SK-N-SH treated with all-trans-retinoic acid at 6 μM for 48 hours (cell line): ENCODE results near the gene NOL8.

ENCODE experiments used
- ATAC-seq: fragments of 200-7000 bp; cut with Tn5 transposase; 3 replicates; pipeline ENCODE4 v1.9.1; 2020; ENCODE audit warnings: mild to moderate bottlenecking, moderate library complexity
- ARNTL ChIP-seq: fragments of 450-650 bp; formaldehyde crosslinking; IDR thresholded peaks from 2 replicates; pipeline ENCODE4 v1.5.0; 2020; ENCODE audit warnings: low read depth, mild to moderate bottlenecking, moderate library complexity, borderline replicate concordance
- CSDC2 ChIP-seq: fragments of 250-450 bp; sonication (Bioruptor Pico); IDR thresholded peaks from 2 replicates; pipeline ENCODE4 v1.5.0; 2020; ENCODE audit warnings: mild to moderate bottlenecking, moderate library complexity
- ESRRG ChIP-seq: fragments of 250-450 bp; sonication (Bioruptor Pico); IDR thresholded peaks from 2 replicates; pipeline ENCODE4 v1.6.1; 2021; ENCODE audit warnings: mild to moderate bottlenecking
- GLIS3 ChIP-seq: fragments of 250-450 bp; sonication (Bioruptor Pico); IDR thresholded peaks from 2 replicates; pipeline ENCODE4 v1.5.0; 2020; ENCODE audit warnings: mild to moderate bottlenecking, moderate library complexity
- ISL1 ChIP-seq: fragments of 250-450 bp; sonication (Bioruptor Pico); IDR thresholded peaks from 2 replicates; pipeline ENCODE4 v2.1.2; 2022; ENCODE audit warnings: mild to moderate bottlenecking, moderate library complexity
- OSR1 ChIP-seq: fragments of 250-450 bp; sonication (Bioruptor Pico); IDR thresholded peaks from 2 replicates; pipeline ENCODE4 v1.8.0; 2022; ENCODE audit warnings: moderate library complexity, mild to moderate bottlenecking, inconsistent platforms
- RARB ChIP-seq: fragments of 250-450 bp; sonication (Bioruptor Pico); IDR thresholded peaks from 2 replicates; pipeline ENCODE4 v1.8.0; 2021; ENCODE audit warnings: mild to moderate bottlenecking, moderate library complexity
- TCF4 ChIP-seq: fragments of 250-450 bp; sonication (Bioruptor Pico); IDR thresholded peaks from 2 replicates; pipeline ENCODE4 v1.8.0; 2021; ENCODE audit warnings: mild to moderate bottlenecking, moderate library complexity, borderline replicate concordance
- ZC3H10 ChIP-seq: fragments of 250-450 bp; sonication (Bioruptor Pico); IDR thresholded peaks from 2 replicates; pipeline ENCODE4 v1.5.1; 2021; ENCODE audit warnings: mild to moderate bottlenecking, moderate library complexity
- ZFP3 ChIP-seq: fragments of 250-450 bp; sonication (Bioruptor Pico); IDR thresholded peaks from 2 replicates; pipeline ENCODE4 v1.5.0; 2020; ENCODE audit warnings: mild to moderate bottlenecking, moderate library complexity
- ZFP30 ChIP-seq: fragments of 450-650 bp; formaldehyde crosslinking; IDR thresholded peaks from 2 replicates; pipeline ENCODE4 v1.5.0; 2022; ENCODE audit warnings: mild to moderate bottlenecking, moderate library complexity
- ZNF565 ChIP-seq: fragments of 450-650 bp; formaldehyde crosslinking; conservative IDR thresholded peaks from 2 replicates; pipeline ENCODE4 v1.5.0; 2020; ENCODE audit warnings: low read depth, mild to moderate bottlenecking, moderate library complexity
- ZNF70 ChIP-seq: fragments of 450-650 bp; formaldehyde crosslinking; IDR thresholded peaks from 2 replicates; pipeline ENCODE4 v1.5.0; 2020; ENCODE audit warnings: mild to moderate bottlenecking, moderate library complexity
- ZNF8 ChIP-seq: fragments of 450-650 bp; formaldehyde crosslinking; IDR thresholded peaks from 2 replicates; pipeline ENCODE4 v1.5.0; 2020; ENCODE audit warnings: mild to moderate bottlenecking, moderate library complexity
- TF ChIP-seq, protein P1 (sequence below): fragments of 250-450 bp; sonication (Bioruptor Pico); IDR thresholded peaks from 2 replicates; pipeline ENCODE4 v1.5.1; 2021; ENCODE audit warnings: mild to moderate bottlenecking, moderate library complexity
- TF ChIP-seq, protein P2 (sequence below): fragments of 250-450 bp; sonication (Bioruptor Pico); IDR thresholded peaks from 2 replicates; pipeline ENCODE4 v1.5.0; 2020; ENCODE audit warnings: mild to moderate bottlenecking, moderate library complexity
- TF ChIP-seq, protein P3 (sequence below): fragments of 250-450 bp; sonication (Bioruptor Pico); IDR thresholded peaks from 2 replicates; pipeline ENCODE4 v1.8.0; 2020; ENCODE audit warnings: mild to moderate bottlenecking, moderate library complexity, borderline replicate concordance
- TF ChIP-seq, protein P4 (sequence below): fragments of 250-450 bp; sonication (Bioruptor Pico); IDR thresholded peaks from 2 replicates; pipeline ENCODE4 v1.8.0; 2021; ENCODE audit warnings: low read depth, mild to moderate bottlenecking, moderate library complexity, borderline replicate concordance
- TF ChIP-seq, protein P5 (sequence below): fragments of 250-450 bp; sonication (Bioruptor Pico); IDR thresholded peaks from 2 replicates; pipeline ENCODE4 v1.5.1; 2020; ENCODE audit warnings: low read depth, mild to moderate bottlenecking, moderate library complexity

The NOL8 gene

DNA sequence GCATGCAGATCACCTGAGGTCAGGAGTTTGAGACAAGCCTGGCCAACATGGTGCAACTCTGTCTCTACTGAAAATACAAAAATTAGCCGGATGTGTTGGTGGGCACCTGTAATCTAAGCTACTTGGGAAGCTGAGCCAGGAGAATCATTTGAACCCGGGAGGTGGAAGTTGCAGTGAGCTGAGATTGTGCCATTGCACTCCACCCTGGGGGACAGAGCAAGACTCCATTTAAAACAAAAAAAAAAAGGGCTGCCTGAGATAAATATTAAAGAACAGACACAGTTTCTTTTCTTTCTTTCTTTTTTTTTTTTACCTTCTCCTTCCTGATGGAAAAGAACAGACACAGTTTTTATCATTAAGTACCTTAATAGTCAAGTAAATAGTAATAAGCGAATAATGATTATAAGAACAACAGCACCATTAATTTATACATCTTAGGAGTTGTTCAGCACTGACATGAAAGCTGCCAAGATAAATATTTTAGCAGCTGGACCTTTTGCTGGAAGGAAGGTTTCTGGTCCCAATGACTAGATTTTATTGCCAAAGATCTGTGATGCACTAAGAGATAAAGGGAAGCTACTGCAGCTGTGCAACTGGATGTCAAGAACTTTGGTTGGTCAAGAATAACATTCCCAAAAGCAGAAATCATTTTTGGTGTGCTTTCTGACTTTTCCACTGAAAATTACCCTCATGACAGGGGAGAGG is 7.6 kb upstream of the NOL8 start:
- no peak for ATAC-seq
- TF ChIP-seq ISL1 (CRISPR knock-in tag) = no peak
- no peak for TF ChIP-seq OSR1 (CRISPR knock-in tag)
- TF ChIP-seq, protein P1, sequence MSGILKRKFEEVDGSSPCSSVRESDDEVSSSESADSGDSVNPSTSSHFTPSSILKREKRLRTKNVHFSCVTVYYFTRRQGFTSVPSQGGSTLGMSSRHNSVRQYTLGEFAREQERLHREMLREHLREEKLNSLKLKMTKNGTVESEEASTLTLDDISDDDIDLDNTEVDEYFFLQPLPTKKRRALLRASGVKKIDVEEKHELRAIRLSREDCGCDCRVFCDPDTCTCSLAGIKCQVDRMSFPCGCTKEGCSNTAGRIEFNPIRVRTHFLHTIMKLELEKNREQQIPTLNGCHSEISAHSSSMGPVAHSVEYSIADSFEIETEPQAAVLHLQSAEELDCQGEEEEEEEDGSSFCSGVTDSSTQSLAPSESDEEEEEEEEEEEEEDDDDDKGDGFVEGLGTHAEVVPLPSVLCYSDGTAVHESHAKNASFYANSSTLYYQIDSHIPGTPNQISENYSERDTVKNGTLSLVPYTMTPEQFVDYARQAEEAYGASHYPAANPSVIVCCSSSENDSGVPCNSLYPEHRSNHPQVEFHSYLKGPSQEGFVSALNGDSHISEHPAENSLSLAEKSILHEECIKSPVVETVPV = no peak
- TF ChIP-seq ZFP30 (CRISPR knock-in tag) = no peak
- TF ChIP-seq GLIS3 (CRISPR knock-in tag) = no peak
- no peak for TF ChIP-seq ARNTL
- TF ChIP-seq ZNF70 (CRISPR knock-in tag) = no peak
- TF ChIP-seq, protein P2, sequence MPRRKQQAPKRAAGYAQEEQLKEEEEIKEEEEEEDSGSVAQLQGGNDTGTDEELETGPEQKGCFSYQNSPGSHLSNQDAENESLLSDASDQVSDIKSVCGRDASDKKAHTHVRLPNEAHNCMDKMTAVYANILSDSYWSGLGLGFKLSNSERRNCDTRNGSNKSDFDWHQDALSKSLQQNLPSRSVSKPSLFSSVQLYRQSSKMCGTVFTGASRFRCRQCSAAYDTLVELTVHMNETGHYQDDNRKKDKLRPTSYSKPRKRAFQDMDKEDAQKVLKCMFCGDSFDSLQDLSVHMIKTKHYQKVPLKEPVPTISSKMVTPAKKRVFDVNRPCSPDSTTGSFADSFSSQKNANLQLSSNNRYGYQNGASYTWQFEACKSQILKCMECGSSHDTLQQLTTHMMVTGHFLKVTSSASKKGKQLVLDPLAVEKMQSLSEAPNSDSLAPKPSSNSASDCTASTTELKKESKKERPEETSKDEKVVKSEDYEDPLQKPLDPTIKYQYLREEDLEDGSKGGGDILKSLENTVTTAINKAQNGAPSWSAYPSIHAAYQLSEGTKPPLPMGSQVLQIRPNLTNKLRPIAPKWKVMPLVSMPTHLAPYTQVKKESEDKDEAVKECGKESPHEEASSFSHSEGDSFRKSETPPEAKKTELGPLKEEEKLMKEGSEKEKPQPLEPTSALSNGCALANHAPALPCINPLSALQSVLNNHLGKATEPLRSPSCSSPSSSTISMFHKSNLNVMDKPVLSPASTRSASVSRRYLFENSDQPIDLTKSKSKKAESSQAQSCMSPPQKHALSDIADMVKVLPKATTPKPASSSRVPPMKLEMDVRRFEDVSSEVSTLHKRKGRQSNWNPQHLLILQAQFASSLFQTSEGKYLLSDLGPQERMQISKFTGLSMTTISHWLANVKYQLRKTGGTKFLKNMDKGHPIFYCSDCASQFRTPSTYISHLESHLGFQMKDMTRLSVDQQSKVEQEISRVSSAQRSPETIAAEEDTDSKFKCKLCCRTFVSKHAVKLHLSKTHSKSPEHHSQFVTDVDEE (CRISPR knock-in tag) = peak; percentile 44; the same call in 1 of the 2 replicates
- no peak for TF ChIP-seq ZNF565 (CRISPR knock-in tag)
- peak; percentile 89; the same call in 1 of the 2 replicates for TF ChIP-seq TCF4 (CRISPR knock-in tag)
- no peak for TF ChIP-seq ZFP3 (CRISPR knock-in tag)
- no peak for TF ChIP-seq ZC3H10
- no peak for TF ChIP-seq ESRRG
- no peak for TF ChIP-seq ZNF8 (CRISPR knock-in tag)
- TF ChIP-seq, protein P3, sequence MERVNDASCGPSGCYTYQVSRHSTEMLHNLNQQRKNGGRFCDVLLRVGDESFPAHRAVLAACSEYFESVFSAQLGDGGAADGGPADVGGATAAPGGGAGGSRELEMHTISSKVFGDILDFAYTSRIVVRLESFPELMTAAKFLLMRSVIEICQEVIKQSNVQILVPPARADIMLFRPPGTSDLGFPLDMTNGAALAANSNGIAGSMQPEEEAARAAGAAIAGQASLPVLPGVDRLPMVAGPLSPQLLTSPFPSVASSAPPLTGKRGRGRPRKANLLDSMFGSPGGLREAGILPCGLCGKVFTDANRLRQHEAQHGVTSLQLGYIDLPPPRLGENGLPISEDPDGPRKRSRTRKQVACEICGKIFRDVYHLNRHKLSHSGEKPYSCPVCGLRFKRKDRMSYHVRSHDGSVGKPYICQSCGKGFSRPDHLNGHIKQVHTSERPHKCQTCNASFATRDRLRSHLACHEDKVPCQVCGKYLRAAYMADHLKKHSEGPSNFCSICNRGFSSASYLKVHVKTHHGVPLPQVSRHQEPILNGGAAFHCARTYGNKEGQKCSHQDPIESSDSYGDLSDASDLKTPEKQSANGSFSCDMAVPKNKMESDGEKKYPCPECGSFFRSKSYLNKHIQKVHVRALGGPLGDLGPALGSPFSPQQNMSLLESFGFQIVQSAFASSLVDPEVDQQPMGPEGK = no peak
- TF ChIP-seq CSDC2 (CRISPR knock-in tag) = no peak
- TF ChIP-seq, all 23 proteins: peak for 2

DNA sequence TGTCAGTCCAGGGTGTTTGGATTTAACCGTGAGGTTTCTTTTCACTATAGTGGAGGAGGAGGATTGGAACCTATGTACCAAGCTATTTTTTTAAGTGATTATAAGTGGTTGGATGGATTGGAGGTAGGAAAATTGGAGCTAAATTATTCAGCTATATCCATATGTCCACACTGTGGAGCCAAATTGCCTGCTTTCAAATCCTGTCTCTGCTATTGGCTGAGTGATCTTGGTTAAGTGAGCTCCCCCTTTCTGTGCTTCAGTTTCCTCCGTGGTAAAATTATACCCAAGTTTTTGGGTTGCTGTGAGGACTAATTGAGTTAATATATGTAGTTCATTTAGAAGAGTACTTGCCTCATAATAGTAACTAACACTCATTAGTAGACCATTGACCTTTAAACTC is 3.1 kb upstream of the NOL8 start:
- TF ChIP-seq OSR1 (CRISPR knock-in tag) (no peak), ISL1 (CRISPR knock-in tag) (no peak), TCF4 (CRISPR knock-in tag) (no peak), ARNTL (no peak), ZC3H10 (no peak), RARB (CRISPR knock-in tag) (no peak), ZNF8 (CRISPR knock-in tag) (no peak), GLIS3 (CRISPR knock-in tag) (no peak), ZFP30 (CRISPR knock-in tag) (no peak)
- TF ChIP-seq, protein P4, sequence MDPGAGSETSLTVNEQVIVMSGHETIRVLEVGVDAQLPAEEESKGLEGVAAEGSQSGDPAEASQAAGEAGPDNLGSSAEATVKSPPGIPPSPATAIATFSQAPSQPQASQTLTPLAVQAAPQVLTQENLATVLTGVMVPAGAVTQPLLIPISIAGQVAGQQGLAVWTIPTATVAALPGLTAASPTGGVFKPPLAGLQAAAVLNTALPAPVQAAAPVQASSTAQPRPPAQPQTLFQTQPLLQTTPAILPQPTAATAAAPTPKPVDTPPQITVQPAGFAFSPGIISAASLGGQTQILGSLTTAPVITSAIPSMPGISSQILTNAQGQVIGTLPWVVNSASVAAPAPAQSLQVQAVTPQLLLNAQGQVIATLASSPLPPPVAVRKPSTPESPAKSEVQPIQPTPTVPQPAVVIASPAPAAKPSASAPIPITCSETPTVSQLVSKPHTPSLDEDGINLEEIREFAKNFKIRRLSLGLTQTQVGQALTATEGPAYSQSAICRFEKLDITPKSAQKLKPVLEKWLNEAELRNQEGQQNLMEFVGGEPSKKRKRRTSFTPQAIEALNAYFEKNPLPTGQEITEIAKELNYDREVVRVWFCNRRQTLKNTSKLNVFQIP (CRISPR knock-in tag) = no peak
- TF ChIP-seq, protein P3 = no peak
- TF ChIP-seq, protein P5, sequence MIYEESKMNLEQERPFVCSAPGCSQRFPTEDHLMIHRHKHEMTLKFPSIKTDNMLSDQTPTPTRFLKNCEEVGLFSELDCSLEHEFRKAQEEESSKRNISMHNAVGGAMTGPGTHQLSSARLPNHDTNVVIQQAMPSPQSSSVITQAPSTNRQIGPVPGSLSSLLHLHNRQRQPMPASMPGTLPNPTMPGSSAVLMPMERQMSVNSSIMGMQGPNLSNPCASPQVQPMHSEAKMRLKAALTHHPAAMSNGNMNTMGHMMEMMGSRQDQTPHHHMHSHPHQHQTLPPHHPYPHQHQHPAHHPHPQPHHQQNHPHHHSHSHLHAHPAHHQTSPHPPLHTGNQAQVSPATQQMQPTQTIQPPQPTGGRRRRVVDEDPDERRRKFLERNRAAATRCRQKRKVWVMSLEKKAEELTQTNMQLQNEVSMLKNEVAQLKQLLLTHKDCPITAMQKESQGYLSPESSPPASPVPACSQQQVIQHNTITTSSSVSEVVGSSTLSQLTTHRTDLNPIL (CRISPR knock-in tag) = no peak
- peak; percentile 34 for ATAC-seq
